GM19372 (cell line): ENCODE results near the gene MFSD2A.
"Not testable (repeated sequence)": the region's sequence is repeated elsewhere in the genome, so short reads cannot be mapped to it uniquely, and the experiment has no call there.

Experiments used
- ATAC-seq: cut with Tn5 transposase; IDR thresholded peaks from one replicate; pipeline ENCODE4 v1.9.1; 2021; ENCODE audit warnings: mild to moderate bottlenecking, low read depth, moderate library complexity; ENCODE audit not compliant: unreplicated experiment

The MFSD2A gene

GRCh38 chr1:39964552-39964951, 9.6 kb downstream of the MFSD2A start:
- no peak for ATAC-seq

- ATAC-seq = no peak
These were observed 10.1 kb downstream of the MFSD2A start for GRCh38 chr1:39965044-39965443.

GRCh38 chr1:39969048-39969447, 14.1 kb downstream of the MFSD2A start:
- no peak for ATAC-seq

- ATAC-seq = no peak
These were observed 14.8 kb downstream of the MFSD2A start for GRCh38 chr1:39969531-39970270.

- ATAC-seq = no peak
These were observed 15.3 kb downstream of the MFSD2A start for GRCh38 chr1:39970274-39970673.

- ATAC-seq = no peak
These were observed 16.2 kb downstream of the MFSD2A start for GRCh38 chr1:39971138-39971537.

GRCh38 chr1:39973503-39974135, 18.7 kb downstream of the MFSD2A start:
- ATAC-seq = no peak

- no peak for ATAC-seq
These were observed 21.8 kb downstream of the MFSD2A start for GRCh38 chr1:39976732-39977131.

GRCh38 chr1:39977202-39977601, 22.3 kb downstream of the MFSD2A start:
- ATAC-seq = no peak

- no peak for ATAC-seq
These were observed 24.7 kb downstream of the MFSD2A start for GRCh38 chr1:39979654-39980053.

GRCh38 chr1:39980555-39981313, 25.8 kb downstream of the MFSD2A start:
- no peak for ATAC-seq

- no peak for ATAC-seq
These were observed 26.4 kb downstream of the MFSD2A start for GRCh38 chr1:39981385-39981784.

- ATAC-seq = no peak
These were observed 27.0 kb downstream of the MFSD2A start for GRCh38 chr1:39981945-39982344.

GRCh38 chr1:39984480-39984879, 29.5 kb downstream of the MFSD2A start:
- not testable (repeated sequence) for ATAC-seq

- ATAC-seq = no peak
These were observed 30.0 kb downstream of the MFSD2A start for GRCh38 chr1:39984951-39985350.

- no peak for ATAC-seq
These were observed 32.9 kb downstream of the MFSD2A start for GRCh38 chr1:39987869-39988268.

- no peak for ATAC-seq
These were observed 33.8 kb downstream of the MFSD2A start for GRCh38 chr1:39988618-39989343.

GRCh38 chr1:39990428-39990827, 35.5 kb downstream of the MFSD2A start:
- no peak for ATAC-seq

- no peak for ATAC-seq
These were observed 37.3 kb downstream of the MFSD2A start for GRCh38 chr1:39992234-39992633.

- ATAC-seq = no peak
These were observed 37.9 kb downstream of the MFSD2A start for GRCh38 chr1:39992888-39993287.

GRCh38 chr1:39995973-39996393, 41.0 kb downstream of the MFSD2A start:
- no peak for ATAC-seq
